Kidney glomerular epithelial cell (primary cell): ENCODE data around the gene ALG12.

Experiments used
- DNase-seq: peaks from one replicate; lab custom pipeline; 2025; lab: John Stamatoyannopoulos, UW

Gene ALG12

DNA sequence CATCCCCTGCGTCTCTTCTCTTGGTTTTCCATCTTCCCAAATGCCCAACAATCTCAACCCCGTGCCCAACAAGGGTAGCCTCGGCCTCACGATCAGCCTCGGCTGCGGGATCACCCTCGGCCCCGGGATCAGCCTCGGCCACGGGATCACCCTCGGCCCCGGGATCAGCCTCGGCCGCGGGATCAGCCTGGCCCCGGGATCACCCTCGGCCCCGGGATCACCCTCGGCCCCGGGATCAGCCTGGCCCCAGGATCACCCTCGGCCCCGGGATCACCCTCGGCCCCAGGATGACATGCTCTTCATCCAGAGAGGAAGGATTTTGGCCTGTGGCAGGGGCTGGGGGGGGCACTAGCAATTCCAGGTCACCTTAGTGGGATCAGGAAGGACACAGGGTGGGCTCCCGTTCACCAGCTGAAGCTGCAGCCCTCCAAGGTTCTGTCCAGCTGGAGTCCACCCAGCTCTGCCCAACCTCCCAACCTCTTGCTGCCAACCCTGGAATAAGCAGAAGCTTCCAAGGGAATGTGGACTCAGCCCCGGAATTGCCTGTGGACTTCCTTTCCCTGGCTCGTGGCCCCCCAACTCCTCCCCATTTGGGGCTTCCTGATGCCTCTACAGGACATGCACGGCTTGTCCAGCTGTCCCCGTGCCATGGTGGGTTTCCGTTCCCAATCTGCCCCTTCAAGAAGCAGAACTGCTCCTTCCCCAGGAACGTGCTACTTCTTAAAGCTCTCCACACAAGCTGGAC is 6.2 kb downstream of the ALG12 start:
- no peak for DNase-seq

DNA sequence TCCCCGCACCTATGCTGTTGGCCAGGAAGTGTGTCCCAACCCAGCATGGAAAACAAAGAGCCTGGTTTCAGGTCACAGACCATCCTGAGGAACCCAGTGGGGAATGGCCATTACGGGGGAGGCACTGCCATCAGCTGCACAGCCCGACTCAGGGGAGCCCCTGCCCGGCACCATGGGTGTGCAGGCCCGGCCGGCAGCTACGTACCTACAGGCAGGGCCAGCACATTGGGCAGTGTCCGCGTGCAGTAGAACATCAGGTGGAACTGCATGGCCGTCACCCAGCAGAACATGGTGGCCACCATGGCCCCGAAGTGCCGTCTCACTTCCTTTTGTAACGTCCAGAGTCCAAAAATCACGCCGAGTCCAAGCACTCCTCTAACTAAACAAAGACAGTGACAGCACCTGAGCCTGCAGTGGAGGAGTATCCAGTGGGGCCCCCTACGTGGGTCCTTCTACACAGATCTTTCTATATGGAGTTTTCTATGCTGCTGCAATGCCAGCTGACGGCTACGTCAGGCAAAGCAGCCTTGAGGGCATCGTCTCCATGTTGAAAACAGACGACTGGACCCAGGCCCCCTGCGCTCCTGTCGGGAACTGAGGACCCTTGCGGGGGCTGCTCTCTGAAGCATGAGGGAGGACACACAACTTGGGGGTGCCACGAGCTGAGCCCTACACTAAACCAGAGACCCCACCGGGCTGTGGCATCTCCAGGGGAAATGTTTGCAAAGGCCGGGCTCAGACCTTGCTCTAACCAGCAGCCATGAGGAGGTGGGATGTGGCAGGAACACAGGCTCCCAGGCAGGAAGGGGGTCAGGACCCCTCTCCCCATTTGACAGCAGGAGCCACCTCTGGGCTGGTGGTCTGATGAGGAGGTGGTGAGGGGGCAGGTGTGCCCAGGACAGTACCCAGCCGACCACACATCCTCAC is 7.7 kb downstream of the ALG12 start:
- no peak for DNase-seq

- no peak for DNase-seq
Measured at GRCh38 chr22:49909476-49910205, 8.6 kb downstream of the ALG12 start.

DNA sequence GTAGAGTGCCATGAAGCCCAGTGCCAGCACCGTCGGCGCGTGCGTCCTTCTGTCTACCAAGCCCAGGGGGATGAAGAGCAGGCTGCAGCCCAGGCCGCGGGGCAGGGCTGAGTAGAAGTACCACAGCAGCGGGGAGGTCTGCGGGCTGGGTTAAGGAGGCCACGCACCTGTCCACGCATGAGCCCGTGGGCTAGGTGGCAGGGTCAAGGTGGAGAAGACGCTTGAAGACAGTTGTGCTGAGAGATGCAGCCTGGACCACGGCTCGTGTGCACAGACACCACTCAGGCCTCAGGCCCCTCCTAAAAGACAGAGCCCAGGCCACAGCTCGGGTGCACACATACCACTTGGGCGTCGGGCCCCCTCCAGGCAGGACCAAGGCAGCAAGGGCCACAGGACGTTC is 10.4 kb downstream of the ALG12 start:
- DNase-seq = no peak

- no peak for DNase-seq
Measured at GRCh38 chr22:49906799-49907290, 11.4 kb downstream of the ALG12 start.

- no peak for DNase-seq
Measured at GRCh38 chr22:49906071-49906798, 12.0 kb downstream of the ALG12 start.

GRCh38 chr22:49905465-49905864 is 12.8 kb downstream of the ALG12 start:
- no peak for DNase-seq

GRCh38 chr22:49904040-49904369 is 14.2 kb downstream of the ALG12 start:
- no peak for DNase-seq

DNA sequence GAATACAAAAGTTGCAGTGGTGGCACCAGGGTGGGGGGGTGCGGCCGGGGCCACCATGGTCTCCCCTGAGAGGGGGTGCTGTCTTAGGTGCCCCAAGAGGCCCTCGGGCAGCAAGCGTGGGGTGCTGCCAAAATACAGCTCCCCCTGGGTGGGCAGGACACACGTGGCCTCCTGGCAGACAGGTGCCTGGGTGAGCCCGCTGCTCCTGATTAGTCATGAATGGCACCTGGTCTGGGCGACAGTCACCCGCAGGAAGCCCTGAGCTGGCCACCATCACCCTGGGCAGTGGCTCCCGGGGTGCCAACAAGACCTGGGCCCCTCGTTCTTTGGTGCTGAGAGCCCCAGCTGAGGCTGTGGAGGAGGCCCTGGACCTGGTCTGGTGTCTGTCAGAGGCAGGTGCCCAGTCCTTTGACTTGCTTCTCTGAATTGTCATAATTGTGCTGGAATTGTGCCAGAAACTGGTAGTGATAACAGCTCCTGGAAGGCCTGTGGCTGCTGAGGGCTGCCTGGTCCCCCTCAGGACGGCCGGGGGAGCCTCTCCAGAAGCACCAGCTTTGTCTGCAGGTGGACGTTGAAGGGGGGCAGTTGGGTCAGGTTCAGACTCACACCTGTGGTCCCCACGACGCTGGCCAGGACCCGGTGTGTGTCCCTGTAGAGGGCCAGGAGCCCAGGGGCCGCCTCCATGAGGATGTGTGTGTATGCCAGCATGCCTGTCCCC is 14.8 kb downstream of the ALG12 start:
- no peak for DNase-seq

- no peak for DNase-seq
Measured at GRCh38 chr22:49901457-49901856, 16.8 kb downstream of the ALG12 start.

GRCh38 chr22:49900441-49901230 is 17.6 kb downstream of the ALG12 start:
- DNase-seq = no peak

DNA sequence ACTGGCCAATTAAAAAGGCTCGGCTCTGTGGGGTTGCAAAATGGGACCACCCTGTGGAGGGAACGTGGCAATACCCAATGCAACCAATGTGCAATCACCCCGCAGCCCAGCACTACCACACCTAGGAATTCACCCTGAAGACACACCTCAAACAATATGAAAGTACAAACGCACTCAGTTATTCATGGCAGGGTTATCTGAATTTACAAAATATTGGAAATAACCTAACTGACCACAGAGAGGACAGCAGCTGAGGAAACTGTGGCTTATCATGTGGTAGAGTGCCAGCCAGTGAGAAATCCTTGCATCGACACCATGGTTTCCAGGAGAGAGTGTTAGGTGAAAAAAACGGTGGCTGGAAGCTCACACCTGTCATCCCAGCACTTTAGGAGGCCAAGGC is 18.7 kb downstream of the ALG12 start:
- no peak for DNase-seq

DNA sequence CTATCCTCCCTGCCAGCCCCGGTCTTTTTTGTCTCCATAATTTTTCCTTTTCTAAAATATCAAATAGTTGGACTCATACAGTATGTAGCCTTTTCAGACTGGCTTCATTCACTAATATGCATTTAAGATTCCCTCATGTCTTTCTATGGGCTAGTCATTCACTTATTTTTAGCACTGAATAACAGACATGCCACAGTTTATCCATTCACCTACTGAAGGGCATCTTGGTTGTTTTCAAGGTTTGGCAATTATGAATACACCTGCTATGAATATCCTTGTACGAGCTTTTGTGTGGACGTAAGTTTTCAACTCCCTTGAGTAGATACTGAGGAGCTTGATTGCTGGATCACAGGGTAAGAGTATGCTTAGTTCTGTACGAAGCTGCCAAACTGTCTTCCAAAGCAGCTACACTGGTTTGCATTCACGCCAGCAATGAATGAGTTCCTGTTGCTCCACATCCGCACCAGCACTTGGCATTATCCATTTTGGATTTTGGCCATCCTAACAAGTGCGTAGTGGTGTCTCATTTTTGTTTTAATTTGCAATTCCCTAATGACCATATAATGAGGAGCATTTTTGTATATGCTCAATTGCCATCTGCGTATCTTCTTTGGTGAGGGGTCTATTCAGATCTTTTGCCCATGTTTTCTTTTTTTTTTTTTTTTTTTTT is 21.1 kb downstream of the ALG12 start:
- no peak for DNase-seq

GRCh38 chr22:49896201-49896600 is 22.0 kb downstream of the ALG12 start:
- DNase-seq = no peak

DNA sequence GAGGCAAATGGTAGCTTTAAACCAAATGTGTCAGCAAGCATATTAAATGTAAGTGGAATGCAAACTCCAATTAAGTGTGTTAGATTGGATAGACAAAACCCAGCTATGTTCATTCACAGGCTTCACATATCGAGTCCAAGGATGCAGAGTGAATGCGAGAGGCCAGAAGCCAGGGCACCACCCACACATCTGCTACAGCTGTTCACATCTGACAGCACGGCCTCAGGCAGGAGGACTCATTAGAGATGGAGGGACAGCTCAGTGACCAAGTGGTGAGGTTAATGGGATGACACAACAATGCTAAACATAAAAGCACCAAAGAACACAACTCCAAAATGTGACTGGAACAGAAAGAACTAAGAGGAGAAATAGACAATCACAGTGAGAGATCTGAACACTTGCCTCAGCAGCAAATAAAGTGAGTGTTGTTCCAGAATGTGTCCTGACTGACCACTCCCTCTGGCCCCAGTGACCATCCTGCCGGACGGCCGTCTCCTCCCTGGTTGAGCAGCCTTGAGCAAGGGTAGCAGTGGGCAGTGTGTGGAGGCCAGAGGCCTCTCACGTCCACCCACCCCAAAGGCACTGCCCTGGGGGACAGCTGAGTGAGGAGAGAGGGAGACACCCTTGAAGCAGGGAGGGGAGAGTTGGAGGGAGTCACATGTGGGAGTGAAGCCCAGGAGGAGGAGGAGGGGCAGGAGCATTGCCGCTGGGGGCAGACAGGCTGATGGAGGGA is 23.8 kb downstream of the ALG12 start:
- DNase-seq = no peak

DNA sequence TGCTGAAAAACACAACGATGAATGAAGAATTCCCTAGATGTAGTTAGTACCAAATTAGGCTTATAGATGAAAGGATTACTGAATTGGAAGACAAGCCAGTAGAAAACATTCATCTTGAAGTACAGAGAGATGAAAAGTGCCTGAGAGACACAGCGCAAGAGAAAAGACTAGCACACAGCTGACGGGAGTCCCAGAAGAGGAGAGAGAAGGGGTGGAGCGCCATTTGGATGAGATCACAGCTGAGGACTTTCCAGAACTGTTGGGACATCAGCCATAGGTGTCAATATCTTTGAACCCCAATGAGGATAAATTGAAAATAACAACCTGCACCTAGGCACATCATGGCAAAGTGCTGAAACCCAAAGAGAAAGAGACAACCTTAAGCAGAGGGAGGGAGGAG is 25.2 kb downstream of the ALG12 start:
- DNase-seq = no peak

GRCh38 chr22:49892226-49892899 is 25.9 kb downstream of the ALG12 start:
- no peak for DNase-seq

- DNase-seq = no peak
Measured at GRCh38 chr22:49889071-49889470, 29.2 kb downstream of the ALG12 start.

DNA sequence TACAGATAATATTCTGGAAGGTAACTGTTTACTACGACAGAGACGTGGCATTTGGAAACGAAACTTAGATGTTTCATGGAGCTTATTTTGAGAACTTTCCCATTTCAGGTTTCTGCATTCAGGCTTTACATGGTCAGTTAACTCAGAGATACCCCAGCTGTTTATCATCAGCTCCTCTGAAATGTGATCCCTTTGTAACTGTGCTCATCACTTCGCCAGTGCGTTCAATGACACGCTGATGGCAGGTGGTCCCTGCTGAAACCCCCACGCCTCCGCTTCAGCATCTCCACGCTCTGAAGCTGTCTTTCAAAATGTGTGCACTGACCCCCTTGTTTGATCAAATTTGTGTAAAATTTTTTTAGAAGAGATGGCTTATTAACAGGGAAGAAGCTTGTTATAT is 30.5 kb downstream of the ALG12 start:
- DNase-seq = no peak
